Neural cell (in vitro differentiated cells): ENCODE data around the gene PRG3. TPM values are rescaled to one million over a fixed set of nuclear protein-coding genes. Genes with fewer than 3 reads are reported as not detected.
A peak's percentile ranks its signal among the peaks of the same experiment; 100 is the strongest.

ENCODE experiments used
- H2AFZ ChIP-seq: fragments of 200-600, 300-800 bp; sonication (generic), shearing (Covaris generic); 2 replicates; pipeline ENCODE4 v1.6.0; 2014; ENCODE audit warnings: low read depth, mild to moderate bottlenecking, antibody characterized with exemption, low read length, moderate library complexity
- H3F3A ChIP-seq: fragments of 200-600 bp; shearing (Covaris generic); 2 replicates; pipeline ENCODE4 v1.6.1; 2016; ENCODE audit warnings: mild to moderate bottlenecking, moderate library complexity, mixed read lengths, antibody characterized with exemption, low read length; ENCODE audit not compliant: insufficient read depth, poor library complexity, severe bottlenecking
- H3K27ac ChIP-seq: fragments of 200-600, 300-800 bp; sonication (generic), shearing (Covaris generic); 2 replicates; pipeline ENCODE4 v1.5.1; 2014; ENCODE audit warnings: mild to moderate bottlenecking, low read length, moderate library complexity
- H3K27me3 ChIP-seq: fragments of 300-800, 200-600 bp; sonication (generic), shearing (Covaris generic); 2 replicates; pipeline ENCODE4 v1.6.0; 2014; ENCODE audit warnings: mild to moderate bottlenecking, low read depth, low read length, moderate library complexity; ENCODE audit not compliant: insufficient read depth
- H3K36me3 ChIP-seq: fragments of 300-800, 200-600 bp; sonication (generic), shearing (Covaris generic); 2 replicates; pipeline ENCODE4 v1.5.1; 2014; ENCODE audit warnings: mild to moderate bottlenecking, antibody characterized with exemption, low read length, moderate library complexity; ENCODE audit not compliant: insufficient read depth
- H3K4me2 ChIP-seq: fragments of 300-800, 200-600 bp; sonication (generic), shearing (Covaris generic); 2 replicates; pipeline ENCODE4 v1.6.0; 2014; ENCODE audit warnings: mild to moderate bottlenecking, low read length
- H3K4me3 ChIP-seq: fragments of 300-800, 200-600 bp; sonication (generic), shearing (Covaris generic); 2 replicates; pipeline ENCODE4 v1.5.1; 2014; ENCODE audit warnings: mild to moderate bottlenecking, low read length, moderate library complexity
- H3K79me2 ChIP-seq: fragments of 200-600 bp; shearing (Covaris generic); replicated peaks from 2 replicates; pipeline ENCODE4 v1.6.0; 2014; ENCODE audit warnings: mild to moderate bottlenecking, low read length, moderate library complexity; ENCODE audit not compliant: insufficient read depth
- H3K9ac ChIP-seq: fragments of 300-800, 200-600 bp; sonication (generic), shearing (Covaris generic); 2 replicates; pipeline ENCODE4 v1.6.1; 2016; ENCODE audit warnings: mild to moderate bottlenecking, low read length, mixed read lengths
- H3K9me2 ChIP-seq: fragments of 200-600 bp; shearing (Covaris generic); 2 replicates; pipeline ENCODE4 v1.6.1; 2016; ENCODE audit warnings: mild to moderate bottlenecking, low read length, mixed read lengths; ENCODE audit not compliant: insufficient read depth
- H3K9me3 ChIP-seq: fragments of 200-600, 300-800 bp; sonication (generic), shearing (Covaris generic); 2 replicates; pipeline ENCODE4 v1.6.1; 2016; ENCODE audit warnings: mild to moderate bottlenecking, mixed run types, low read length, moderate library complexity, mixed read lengths
- H4K20me1 ChIP-seq: fragments of 200-600 bp; shearing (Covaris generic); 2 replicates; pipeline ENCODE4 v1.6.1; 2016; ENCODE audit warnings: mild to moderate bottlenecking, mixed run types; ENCODE audit not compliant: insufficient read depth
- EP300 ChIP-seq: fragments of 450-650 bp; conservative IDR thresholded peaks from 2 replicates; pipeline ENCODE4 v1.6.1; 2014; ENCODE audit warnings: antibody characterized with exemption, mild to moderate bottlenecking, moderate library complexity; ENCODE audit not compliant: poor library complexity, severe bottlenecking
- EZH2 ChIP-seq: fragments of 200-600, 300-800 bp; shearing (Covaris generic), sonication (generic); IDR thresholded peaks from 2 replicates; pipeline ENCODE4 v1.6.1; 2014; ENCODE audit warnings: antibody characterized with exemption, low read length, borderline replicate concordance, mild to moderate bottlenecking; ENCODE audit not compliant: insufficient read depth, poor library complexity, severe bottlenecking
- MXI1 ChIP-seq: fragments of 450-650 bp; conservative IDR thresholded peaks from 2 replicates; pipeline ENCODE4 v1.6.1; 2014; ENCODE audit warnings: antibody characterized with exemption, mild to moderate bottlenecking; ENCODE audit not compliant: poor library complexity, severe bottlenecking
- POLR2AphosphoS5 ChIP-seq: IDR thresholded peaks from 2 replicates; pipeline ENCODE4 v1.6.1; 2012
- RAD21 ChIP-seq: fragments of 450-650 bp; conservative IDR thresholded peaks from 2 replicates; pipeline ENCODE4 v1.6.1; 2014; ENCODE audit warnings: antibody characterized with exemption, mild to moderate bottlenecking, moderate library complexity
- SMC3 ChIP-seq: fragments of 450-650 bp; conservative IDR thresholded peaks from 2 replicates; pipeline ENCODE4 v1.6.1; 2014; ENCODE audit warnings: antibody characterized with exemption, mild to moderate bottlenecking, moderate library complexity; ENCODE audit not compliant: poor library complexity
- TAF1 ChIP-seq: IDR thresholded peaks from 2 replicates; pipeline ENCODE4 v1.6.1; 2012; ENCODE audit warnings: low read depth
- polyA plus RNA-seq: library from polyadenylated mRNA; depleted of rRNA; stranded (reverse); fragments of >200 nt; gene quantifications from 2 replicates; pipeline ENCODE4 v1.2.3, GENCODE V29; 2014
- TF ChIP-seq, protein P1 (sequence below): fragments of 450-650 bp; IDR thresholded peaks from 2 replicates; pipeline ENCODE4 v1.5.1; 2014; ENCODE audit warnings: antibody characterized with exemption, mild to moderate bottlenecking, moderate library complexity; ENCODE audit not compliant: poor library complexity, severe bottlenecking
- TF ChIP-seq, protein P2 (sequence below): IDR thresholded peaks from 2 replicates; pipeline ENCODE4 v1.6.1; 2012; ENCODE audit warnings: borderline replicate concordance

Gene PRG3
- polyA plus RNA-seq, 1 donor from 2014 or later: not detected

DNA sequence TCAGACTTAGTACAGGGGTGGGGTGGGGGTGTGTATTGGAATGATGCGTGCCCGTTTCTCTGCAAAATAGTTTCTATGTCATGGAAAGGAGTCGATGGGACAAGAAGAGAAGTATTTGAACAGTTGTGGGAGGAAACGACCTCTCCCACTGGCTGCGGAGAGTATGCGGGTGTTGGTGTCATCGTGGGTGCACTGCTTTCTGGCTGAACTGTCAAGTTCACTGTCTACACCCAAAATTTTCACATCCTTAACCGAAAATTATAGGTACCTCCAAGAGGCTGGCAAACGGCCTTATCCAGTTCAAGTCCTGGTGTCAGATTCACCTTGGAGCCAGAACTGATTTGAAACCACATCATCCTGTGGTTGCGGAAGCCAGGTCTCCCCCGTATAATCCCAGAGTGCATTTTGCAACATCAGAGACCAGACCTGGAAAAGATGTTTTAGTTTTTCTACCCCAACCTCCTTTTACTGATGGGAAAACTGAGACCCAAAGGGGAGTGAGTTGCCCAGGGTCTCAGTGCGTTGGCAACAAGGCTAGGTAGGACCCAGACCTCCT lies 44.8 kb downstream of the PRG3 start:
- Histone ChIP-seq H3K9me3 (no peaks in the 10 kb centered on the region), H3K9ac (peak overlapping the region; percentile 87), H2AFZ (peak overlapping the region; percentile 91), H3F3A (peaks cover 4% of the 10 kb centered on the region), H3K27me3 (no peaks in the 10 kb centered on the region), H3K9me2 (no peaks in the 10 kb centered on the region), H3K27ac (peak overlapping the region; percentile 82), H4K20me1 (no peaks in the 10 kb centered on the region), H3K4me2 (peak overlapping the region; percentile 73), H3K36me3 (no peaks in the 10 kb centered on the region), H3K79me2 (peaks cover 22% of the 10 kb centered on the region), H3K4me3 (peak overlapping the region; percentile 80)
- TF ChIP-seq RAD21 (no peak), POLR2AphosphoS5 (no peak), MXI1 (no peak), EP300 (no peak), EZH2 (no peak), SMC3 (no peak), TAF1 (no peak)
- TF ChIP-seq, protein P1, sequence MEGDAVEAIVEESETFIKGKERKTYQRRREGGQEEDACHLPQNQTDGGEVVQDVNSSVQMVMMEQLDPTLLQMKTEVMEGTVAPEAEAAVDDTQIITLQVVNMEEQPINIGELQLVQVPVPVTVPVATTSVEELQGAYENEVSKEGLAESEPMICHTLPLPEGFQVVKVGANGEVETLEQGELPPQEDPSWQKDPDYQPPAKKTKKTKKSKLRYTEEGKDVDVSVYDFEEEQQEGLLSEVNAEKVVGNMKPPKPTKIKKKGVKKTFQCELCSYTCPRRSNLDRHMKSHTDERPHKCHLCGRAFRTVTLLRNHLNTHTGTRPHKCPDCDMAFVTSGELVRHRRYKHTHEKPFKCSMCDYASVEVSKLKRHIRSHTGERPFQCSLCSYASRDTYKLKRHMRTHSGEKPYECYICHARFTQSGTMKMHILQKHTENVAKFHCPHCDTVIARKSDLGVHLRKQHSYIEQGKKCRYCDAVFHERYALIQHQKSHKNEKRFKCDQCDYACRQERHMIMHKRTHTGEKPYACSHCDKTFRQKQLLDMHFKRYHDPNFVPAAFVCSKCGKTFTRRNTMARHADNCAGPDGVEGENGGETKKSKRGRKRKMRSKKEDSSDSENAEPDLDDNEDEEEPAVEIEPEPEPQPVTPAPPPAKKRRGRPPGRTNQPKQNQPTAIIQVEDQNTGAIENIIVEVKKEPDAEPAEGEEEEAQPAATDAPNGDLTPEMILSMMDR: no peak
- TF ChIP-seq, protein P2, sequence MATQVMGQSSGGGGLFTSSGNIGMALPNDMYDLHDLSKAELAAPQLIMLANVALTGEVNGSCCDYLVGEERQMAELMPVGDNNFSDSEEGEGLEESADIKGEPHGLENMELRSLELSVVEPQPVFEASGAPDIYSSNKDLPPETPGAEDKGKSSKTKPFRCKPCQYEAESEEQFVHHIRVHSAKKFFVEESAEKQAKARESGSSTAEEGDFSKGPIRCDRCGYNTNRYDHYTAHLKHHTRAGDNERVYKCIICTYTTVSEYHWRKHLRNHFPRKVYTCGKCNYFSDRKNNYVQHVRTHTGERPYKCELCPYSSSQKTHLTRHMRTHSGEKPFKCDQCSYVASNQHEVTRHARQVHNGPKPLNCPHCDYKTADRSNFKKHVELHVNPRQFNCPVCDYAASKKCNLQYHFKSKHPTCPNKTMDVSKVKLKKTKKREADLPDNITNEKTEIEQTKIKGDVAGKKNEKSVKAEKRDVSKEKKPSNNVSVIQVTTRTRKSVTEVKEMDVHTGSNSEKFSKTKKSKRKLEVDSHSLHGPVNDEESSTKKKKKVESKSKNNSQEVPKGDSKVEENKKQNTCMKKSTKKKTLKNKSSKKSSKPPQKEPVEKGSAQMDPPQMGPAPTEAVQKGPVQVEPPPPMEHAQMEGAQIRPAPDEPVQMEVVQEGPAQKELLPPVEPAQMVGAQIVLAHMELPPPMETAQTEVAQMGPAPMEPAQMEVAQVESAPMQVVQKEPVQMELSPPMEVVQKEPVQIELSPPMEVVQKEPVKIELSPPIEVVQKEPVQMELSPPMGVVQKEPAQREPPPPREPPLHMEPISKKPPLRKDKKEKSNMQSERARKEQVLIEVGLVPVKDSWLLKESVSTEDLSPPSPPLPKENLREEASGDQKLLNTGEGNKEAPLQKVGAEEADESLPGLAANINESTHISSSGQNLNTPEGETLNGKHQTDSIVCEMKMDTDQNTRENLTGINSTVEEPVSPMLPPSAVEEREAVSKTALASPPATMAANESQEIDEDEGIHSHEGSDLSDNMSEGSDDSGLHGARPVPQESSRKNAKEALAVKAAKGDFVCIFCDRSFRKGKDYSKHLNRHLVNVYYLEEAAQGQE: no peak

DNA sequence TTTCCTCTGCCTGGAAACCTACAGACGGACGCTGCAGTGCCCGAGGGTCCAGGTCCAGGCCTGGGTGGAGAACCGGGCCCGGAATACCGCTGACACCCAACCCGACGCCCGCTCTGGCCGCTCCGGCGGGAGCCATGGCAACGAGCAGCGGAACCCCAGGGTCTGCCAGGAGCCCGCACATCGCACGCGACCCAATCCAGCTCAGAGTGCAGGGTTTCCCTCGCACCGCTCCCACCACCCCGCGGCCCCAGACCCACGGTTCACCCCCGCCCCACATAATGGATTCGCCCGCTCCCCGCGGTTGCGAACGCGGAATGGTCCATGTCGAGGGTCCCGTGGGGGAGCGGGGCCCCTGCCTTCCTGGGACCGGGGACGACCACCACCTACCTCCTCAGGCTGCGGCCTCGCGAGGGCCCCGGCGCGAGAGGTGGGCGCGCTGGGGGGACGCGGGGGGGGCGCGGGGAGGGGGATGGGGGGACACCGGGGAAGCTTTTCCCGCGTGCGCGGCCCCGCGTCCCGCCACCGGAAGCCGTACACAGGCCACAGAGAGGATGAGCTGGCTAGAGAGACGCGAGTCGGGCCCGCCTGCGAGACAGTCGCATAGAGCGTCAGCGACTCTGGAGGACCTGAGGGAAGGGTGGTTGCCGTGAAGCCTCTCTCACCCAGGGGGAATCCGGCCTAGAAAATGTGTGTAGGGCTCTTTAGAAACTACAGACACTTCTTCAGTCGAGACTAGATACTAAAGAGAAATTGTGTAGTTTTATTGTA lies 45.4 kb downstream of the PRG3 start, which contains the start of gene SSRP1:
Gene SSRP1 (minus strand): TSS at position 550 of the 768 bp plus-strand sequence. CDS start 771 bp downstream, outside the sequence.
- Histone ChIP-seq H4K20me1 (no peaks in the 10 kb centered on the region), H3K9me3 (no peaks in the 10 kb centered on the region), H3K9ac (peak within 1 kb of the TSS; percentile 87), H3K36me3 (no peaks in the 10 kb centered on the region), H3F3A (peaks cover 4% of the 10 kb centered on the region), H2AFZ (peak within 1 kb of the TSS; percentile 91), H3K4me2 (peak within 1 kb of the TSS; percentile 73), H3K4me3 (peak within 1 kb of the TSS; percentile 80), H3K9me2 (no peaks in the 10 kb centered on the region), H3K79me2 (peaks cover 22% of the 10 kb centered on the region), H3K27me3 (no peaks in the 10 kb centered on the region), H3K27ac (peak within 1 kb of the TSS; percentile 82)
- TF ChIP-seq TAF1 (peak; percentile 53), POLR2AphosphoS5 (peak; percentile 46), RAD21 (no peak), EZH2 (no peak), MXI1 (peak; percentile 78), SMC3 (peak; percentile 21), EP300 (peak; percentile 9)
- TF ChIP-seq, protein P1: peak; percentile 44
- TF ChIP-seq, protein P2: no peak
